BLaER1 treated with 17β-estradiol and CSF1 and Interleukin-3, amounts not matched to agents 10 nM and 100 nM (cell line): ENCODE measurements around the gene ZSWIM8.

ENCODE experiments used
- H3K27ac ChIP-seq, 11 experiments: shearing (Covaris generic); formaldehyde crosslinking; 2 replicates each; pipeline ENCODE4 v1.8.1; 2022
- H3K27me3 ChIP-seq, 11 experiments: shearing (Covaris generic); formaldehyde crosslinking; 2 replicates each; pipeline ENCODE4 v1.8.1; 2022
- H3K36me3 ChIP-seq, 11 experiments: shearing (Covaris generic); formaldehyde crosslinking; 2 replicates each; pipeline ENCODE4 v1.8.1; 2022
- H3K4me1 ChIP-seq, 10 experiments: shearing (Covaris generic); formaldehyde crosslinking; 2 replicates each; pipeline ENCODE4 v1.8.1; 2022
- H3K4me2 ChIP-seq, 11 experiments: shearing (Covaris generic); formaldehyde crosslinking; 2 replicates each; pipeline ENCODE4 v1.8.1; 2022
- H3K4me3 ChIP-seq, 10 experiments: shearing (Covaris generic); formaldehyde crosslinking; 2 replicates each; pipeline ENCODE4 v1.8.1; 2022
- H3K9ac ChIP-seq, 11 experiments: shearing (Covaris generic); formaldehyde crosslinking; 2 replicates each; pipeline ENCODE4 v1.8.1; 2022
- H3K9me3 ChIP-seq, 11 experiments: shearing (Covaris generic); formaldehyde crosslinking; replicated peaks in 1 of 11; 2 replicates each; pipeline ENCODE4 v1.8.1; 2022
- H4K20me1 ChIP-seq, 11 experiments: shearing (Covaris generic); formaldehyde crosslinking; 2 replicates each; pipeline ENCODE4 v1.8.1; 2022
- Cebpa-rat ChIP-seq, 11 experiments: shearing (Covaris generic); IDR thresholded peaks; 2 replicates each; pipeline ENCODE4 v1.8.1; 2022

The ZSWIM8 gene

GRCh38 chr10:73750819-73751218 lies 34.6 kb upstream of the ZSWIM8 start:
- Histone ChIP-seq H3K9ac (peak overlapping the region in 1 of 11 experiments; percentile 10; a peak in 1 of 22 replicates), H3K27me3 (no peaks in the 10 kb centered on the region), H3K4me1 (peaks cover 7 to 35% (median 12%) of the 10 kb centered on the region in 10 experiments; a peak in 18 of 20 replicates), H3K27ac (no peak overlapping the region), H4K20me1 (peaks cover 24 to 92% (median 45%) of the 10 kb centered on the region in 11 experiments; a peak in 19 of 22 replicates), H3K36me3 (peaks cover 95 to 98% (median 97%) of the 10 kb centered on the region in 11 experiments), H3K4me3 (no peak overlapping the region), H3K9me3 (no peaks in the 10 kb centered on the region), H3K4me2 (no peak overlapping the region)
- no peak for TF ChIP-seq Cebpa-rat (IDR thresholded peaks at IDR 0.05)

- no peak for TF ChIP-seq Cebpa-rat (IDR thresholded peaks at IDR 0.05)
- Histone ChIP-seq H3K27me3 (no peaks in the 10 kb centered on the region), H3K4me1 (0 out of 20 replicates have a peak, but pooled peaks cover 0 to 3% (median 0%) of the 10 kb centered on the region in 10 experiments), H3K36me3 (peaks cover 92 to 100% (median 96%) of the 10 kb centered on the region in 11 experiments), H3K9me3 (no peaks in the 10 kb centered on the region), H4K20me1 (peaks cover 15 to 93% (median 59%) of the 10 kb centered on the region in 11 experiments; a peak in 20 of 22 replicates), H3K4me3 (no peak overlapping the region), H3K4me2 (no peak overlapping the region), H3K27ac (no peak overlapping the region), H3K9ac (no peak overlapping the region; a peak in 1 of 22 replicates)
Observed at GRCh38 chr10:73756183-73756582, 29.2 kb upstream of the ZSWIM8 start.

GRCh38 chr10:73758704-73759511 lies 26.5 kb upstream of the ZSWIM8 start:
- 0 out of 20 replicates have a peak, but pooled peaks cover 0 to 3% (median 0%) of the 10 kb centered on the region in 10 experiments for H3K4me1 ChIP-seq
- no peak overlapping the region for H3K27ac ChIP-seq
- peaks cover 92 to 100% (median 96%) of the 10 kb centered on the region in 11 experiments for H3K36me3 ChIP-seq
- TF ChIP-seq Cebpa-rat (IDR thresholded peaks at IDR 0.05), result no peak
- no peaks in the 10 kb centered on the region for H3K27me3 ChIP-seq
- H3K4me2 ChIP-seq, result no peak overlapping the region
- no peaks in the 10 kb centered on the region for H3K9me3 ChIP-seq
- no peak overlapping the region for H3K4me3 ChIP-seq
- H4K20me1 ChIP-seq, result peaks cover 16 to 92% (median 71%) of the 10 kb centered on the region in 11 experiments; a peak in 20 of 22 replicates
- peak overlapping the region in 2 of 11 experiments; percentile 13 to 29; a peak in 1 of 22 replicates for H3K9ac ChIP-seq

- H3K27me3 ChIP-seq, result no peaks in the 10 kb centered on the region
- no peaks in the 10 kb centered on the region for H3K9me3 ChIP-seq
- peak overlapping the region in 1 of 11 experiments; percentile 13; a peak in 2 of 22 replicates for H3K9ac ChIP-seq
- 0 out of 20 replicates have a peak, but pooled peaks cover 0 to 3% (median 0%) of the 10 kb centered on the region in 10 experiments for H3K4me1 ChIP-seq
- no peak overlapping the region for H3K4me2 ChIP-seq
- no peak for TF ChIP-seq Cebpa-rat (IDR thresholded peaks at IDR 0.05)
- no peak overlapping the region for H3K4me3 ChIP-seq
- H4K20me1 ChIP-seq, result peaks cover 16 to 87% (median 67%) of the 10 kb centered on the region in 11 experiments; a peak in 20 of 22 replicates
- peaks cover 90 to 100% (median 95%) of the 10 kb centered on the region in 11 experiments for H3K36me3 ChIP-seq
- H3K27ac ChIP-seq, result no peak overlapping the region; a peak in 1 of 22 replicates
Observed at GRCh38 chr10:73759512-73760115, 25.8 kb upstream of the ZSWIM8 start.

GRCh38 chr10:73761781-73762180 lies 23.6 kb upstream of the ZSWIM8 start:
- no peak overlapping the region for H3K4me3 ChIP-seq
- peaks cover 0 to 8% (median under 1%) of the 10 kb centered on the region in 10 experiments; a peak in 4 of 20 replicates for H3K4me1 ChIP-seq
- peaks cover 91 to 100% (median 97%) of the 10 kb centered on the region in 11 experiments for H3K36me3 ChIP-seq
- H3K4me2 ChIP-seq, result no peak overlapping the region
- no peak for TF ChIP-seq Cebpa-rat (IDR thresholded peaks at IDR 0.05)
- no peak overlapping the region for H3K27ac ChIP-seq
- H3K9ac ChIP-seq, result no peak overlapping the region
- no peaks in the 10 kb centered on the region for H3K27me3 ChIP-seq
- no peaks in the 10 kb centered on the region for H3K9me3 ChIP-seq
- peaks cover 16 to 76% (median 58%) of the 10 kb centered on the region in 11 experiments; a peak in 20 of 22 replicates for H4K20me1 ChIP-seq

GRCh38 chr10:73762915-73763314 lies 22.5 kb upstream of the ZSWIM8 start:
- Histone ChIP-seq H3K36me3 (peaks cover 92 to 100% (median 98%) of the 10 kb centered on the region in 11 experiments), H3K4me1 (peaks cover 2 to 17% (median 8%) of the 10 kb centered on the region in 10 experiments; a peak in 19 of 20 replicates), H3K9me3 (no peaks in the 10 kb centered on the region), H3K4me2 (no peak overlapping the region), H4K20me1 (peaks cover 16 to 66% (median 50%) of the 10 kb centered on the region in 11 experiments; a peak in 20 of 22 replicates), H3K4me3 (no peak overlapping the region), H3K27ac (no peak overlapping the region), H3K27me3 (no peaks in the 10 kb centered on the region), H3K9ac (no peak overlapping the region)
- no peak for TF ChIP-seq Cebpa-rat (IDR thresholded peaks at IDR 0.05)

- Histone ChIP-seq H3K27me3 (no peaks in the 10 kb centered on the region), H3K4me1 (peaks cover 7 to 22% (median 12%) of the 10 kb centered on the region in 10 experiments; a peak in 19 of 20 replicates), H3K36me3 (peaks cover 96 to 100% (median 99%) of the 10 kb centered on the region in 11 experiments), H3K9me3 (no peaks in the 10 kb centered on the region), H3K27ac (no peak overlapping the region), H3K9ac (no peak overlapping the region), H4K20me1 (peaks cover 16 to 65% (median 52%) of the 10 kb centered on the region in 11 experiments; a peak in 20 of 22 replicates), H3K4me3 (no peak overlapping the region), H3K4me2 (no peak overlapping the region)
- no peak for TF ChIP-seq Cebpa-rat (IDR thresholded peaks at IDR 0.05)
Observed at GRCh38 chr10:73763343-73763742, 22.1 kb upstream of the ZSWIM8 start.

- H3K9ac ChIP-seq, result no peak overlapping the region
- no peak overlapping the region for H3K4me3 ChIP-seq
- H3K36me3 ChIP-seq, result peaks cover 93 to 100% (median 97%) of the 10 kb centered on the region in 11 experiments
- H3K4me1 ChIP-seq, result peaks cover 21 to 34% (median 24%) of the 10 kb centered on the region in 10 experiments
- H3K27ac ChIP-seq, result no peak overlapping the region
- peaks cover 14 to 58% (median 46%) of the 10 kb centered on the region in 11 experiments; a peak in 19 of 22 replicates for H4K20me1 ChIP-seq
- H3K9me3 ChIP-seq, result no peaks in the 10 kb centered on the region
- no peak for TF ChIP-seq Cebpa-rat (IDR thresholded peaks at IDR 0.05)
- no peak overlapping the region for H3K4me2 ChIP-seq
- no peaks in the 10 kb centered on the region for H3K27me3 ChIP-seq
Observed at GRCh38 chr10:73765066-73765465, 20.3 kb upstream of the ZSWIM8 start.
